Stimulated activated naive CD8-positive, alpha-beta T cell treated with anti-CD3 and anti-CD28 coated beads, Interleukin-15, Interleukin-2, amounts not matched to agents 100 ng/mL and 50 ng/mL, for 24 hours (primary cell): Measurements from ENCODE around the gene NDUFB10.

Experiments
- H3K27ac Mint-ChIP-seq: one replicate; pipeline ENCODE4 v1.8.0; 2021; ENCODE audit warnings: mild to moderate bottlenecking, mixed read lengths
- H3K27me3 Mint-ChIP-seq: one replicate; pipeline ENCODE4 v1.8.0; 2021; ENCODE audit warnings: mixed read lengths
- H3K36me3 Mint-ChIP-seq: one replicate; pipeline ENCODE4 v1.8.0; 2021; ENCODE audit warnings: low read depth, mixed read lengths
- H3K4me1 Mint-ChIP-seq: one replicate; pipeline ENCODE4 v1.8.0; 2021; ENCODE audit warnings: low read depth, mixed read lengths
- H3K4me3 Mint-ChIP-seq: one replicate; pipeline ENCODE4 v1.8.0; 2021; ENCODE audit warnings: mild to moderate bottlenecking, mixed read lengths
- H3K9me3 Mint-ChIP-seq: one replicate; pipeline ENCODE4 v1.8.0; 2021; ENCODE audit warnings: mixed read lengths

NDUFB10 gene

GRCh38 chr16:2003231-2003826, 44.0 kb downstream of the NDUFB10 start:
- H3K27ac Mint-ChIP-seq = no peak overlapping the region
- H3K27me3 Mint-ChIP-seq = no peaks in the 10 kb centered on the region
- peaks cover 23% of the 10 kb centered on the region for H3K36me3 Mint-ChIP-seq
- H3K4me3 Mint-ChIP-seq = no peak overlapping the region
- H3K9me3 Mint-ChIP-seq = no peaks in the 10 kb centered on the region
- peaks cover 34% of the 10 kb centered on the region for H3K4me1 Mint-ChIP-seq

DNA sequence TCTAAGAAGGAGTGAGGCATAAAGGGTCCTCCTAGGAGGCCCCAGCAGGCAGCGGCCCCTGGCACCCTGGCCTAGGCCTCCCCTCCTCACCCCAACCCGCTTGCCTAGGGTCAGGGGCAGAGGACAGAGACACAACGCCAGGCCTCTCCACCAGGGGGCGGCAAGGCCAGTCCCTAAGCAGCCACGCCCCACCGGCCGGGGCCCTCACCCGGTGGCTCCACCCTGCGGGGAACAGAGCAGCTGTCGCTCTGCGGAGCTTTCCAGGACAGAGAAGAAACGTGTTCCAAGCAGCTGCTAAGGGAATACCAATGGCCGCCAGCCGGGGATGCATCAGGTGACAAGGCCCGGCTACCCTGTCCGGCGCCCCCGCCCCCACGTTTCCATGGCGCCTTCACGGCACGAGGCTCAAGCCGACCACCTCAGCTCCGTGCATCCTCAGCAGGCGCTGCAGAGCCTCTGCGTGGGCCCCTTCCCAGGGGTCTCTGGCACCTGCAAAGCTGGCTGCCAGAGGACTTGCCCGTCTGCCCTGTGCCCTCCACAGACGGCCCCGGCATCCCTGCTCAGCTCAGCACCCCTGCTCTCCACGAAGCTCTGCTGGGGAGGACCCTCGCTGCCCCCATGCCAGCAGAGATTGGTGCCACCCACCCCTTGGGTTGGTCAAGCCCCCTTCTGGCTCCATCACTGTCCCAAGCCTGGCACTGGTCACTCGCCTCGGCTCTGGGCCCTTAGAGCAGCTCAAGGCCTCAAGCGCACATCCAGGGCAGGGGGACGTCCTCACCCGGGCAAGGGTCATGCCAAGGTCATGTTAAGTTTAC, 44.7 kb downstream of the NDUFB10 start:
- Mint-ChIP-seq H3K9me3 (no peaks in the 10 kb centered on the region), H3K27me3 (no peaks in the 10 kb centered on the region), H3K4me3 (no peak overlapping the region), H3K36me3 (peaks cover 28% of the 10 kb centered on the region), H3K27ac (no peak overlapping the region), H3K4me1 (peaks cover 40% of the 10 kb centered on the region)

DNA sequence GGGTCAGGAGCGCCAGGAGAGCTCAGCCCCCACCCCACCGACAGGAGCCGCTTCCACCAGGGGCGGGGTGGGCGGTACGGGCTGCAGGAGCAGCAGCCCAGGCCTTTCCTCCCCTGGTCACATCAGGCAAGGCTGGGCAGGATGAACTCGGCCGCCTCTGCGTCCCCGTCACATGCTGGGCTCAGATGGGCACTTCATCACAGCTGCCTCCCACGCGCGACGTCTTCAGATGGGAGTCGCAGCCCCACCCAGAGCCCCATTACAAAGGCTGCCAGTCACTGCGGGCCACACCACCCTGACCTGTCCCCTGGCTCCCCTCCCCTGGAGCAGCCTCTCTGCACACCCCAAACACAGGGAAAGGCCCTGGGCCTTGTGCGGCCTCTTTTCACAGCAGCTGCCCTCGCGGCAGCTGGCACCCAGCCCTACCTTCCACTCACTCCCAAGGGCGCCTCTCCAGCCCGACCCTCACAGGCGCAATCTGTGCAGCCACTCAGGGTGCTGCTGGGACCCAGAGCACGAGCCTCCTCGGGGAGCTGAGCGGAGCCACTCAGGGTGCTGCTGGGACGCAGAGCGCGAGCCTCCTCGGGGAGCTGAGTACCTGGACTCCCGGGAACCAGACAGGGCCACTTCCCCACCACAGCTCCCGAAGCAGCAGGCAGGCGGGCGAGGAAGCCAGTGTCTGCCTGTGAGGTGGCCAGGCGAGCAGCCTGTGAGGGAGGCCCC, 45.6 kb downstream of the NDUFB10 start:
- Mint-ChIP-seq H3K9me3 (no peaks in the 10 kb centered on the region), H3K4me1 (peaks cover 40% of the 10 kb centered on the region), H3K36me3 (peaks cover 28% of the 10 kb centered on the region), H3K27ac (no peak overlapping the region), H3K4me3 (no peak overlapping the region), H3K27me3 (no peaks in the 10 kb centered on the region)

DNA sequence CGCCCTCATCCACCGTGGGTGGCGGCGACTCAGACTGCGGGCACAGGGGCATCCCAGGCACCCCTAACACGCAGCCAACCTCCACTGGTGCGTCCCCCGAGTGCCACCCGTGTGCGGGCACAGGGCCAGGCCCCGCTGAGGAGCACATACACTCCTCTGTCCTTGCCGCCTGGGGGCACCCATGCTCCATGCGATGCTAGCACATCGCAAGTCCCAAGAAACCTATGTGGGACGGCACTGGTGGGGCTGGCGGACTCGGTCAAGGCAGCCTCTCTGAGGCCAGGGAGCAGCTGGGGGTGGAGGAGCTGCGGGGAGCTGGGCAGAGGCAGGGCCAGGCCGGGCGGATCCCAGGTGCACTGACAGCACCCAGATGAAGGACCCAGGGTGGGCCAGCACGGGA, 46.3 kb downstream of the NDUFB10 start:
- Mint-ChIP-seq H3K27me3 (no peaks in the 10 kb centered on the region), H3K9me3 (no peaks in the 10 kb centered on the region), H3K27ac (no peak overlapping the region), H3K4me1 (peaks cover 45% of the 10 kb centered on the region), H3K36me3 (peaks cover 28% of the 10 kb centered on the region), H3K4me3 (peak overlapping the region; percentile 54)

GRCh38 chr16:2006317-2006716, 47.0 kb downstream of the NDUFB10 start:
- Mint-ChIP-seq H3K36me3 (peaks cover 24% of the 10 kb centered on the region), H3K4me1 (peaks cover 46% of the 10 kb centered on the region), H3K9me3 (no peaks in the 10 kb centered on the region), H3K27me3 (no peaks in the 10 kb centered on the region), H3K4me3 (peak overlapping the region; percentile 54), H3K27ac (peak overlapping the region; percentile 61)

GRCh38 chr16:2007081-2007836, 47.9 kb downstream of the NDUFB10 start:
- H3K4me3 Mint-ChIP-seq = peak overlapping the region; percentile 98
- peaks cover 46% of the 10 kb centered on the region for H3K4me1 Mint-ChIP-seq
- H3K36me3 Mint-ChIP-seq = peaks cover 22% of the 10 kb centered on the region
- H3K9me3 Mint-ChIP-seq = no peaks in the 10 kb centered on the region
- no peaks in the 10 kb centered on the region for H3K27me3 Mint-ChIP-seq
- H3K27ac Mint-ChIP-seq = peak overlapping the region; percentile 96

- H3K27ac Mint-ChIP-seq = peak overlapping the region; percentile 96
- H3K36me3 Mint-ChIP-seq = peaks cover 19% of the 10 kb centered on the region
- H3K4me3 Mint-ChIP-seq = peak overlapping the region; percentile 98
- H3K27me3 Mint-ChIP-seq = no peaks in the 10 kb centered on the region
- no peaks in the 10 kb centered on the region for H3K9me3 Mint-ChIP-seq
- peaks cover 46% of the 10 kb centered on the region for H3K4me1 Mint-ChIP-seq
These were observed 48.7 kb downstream of the NDUFB10 start for GRCh38 chr16:2008009-2008526.

DNA sequence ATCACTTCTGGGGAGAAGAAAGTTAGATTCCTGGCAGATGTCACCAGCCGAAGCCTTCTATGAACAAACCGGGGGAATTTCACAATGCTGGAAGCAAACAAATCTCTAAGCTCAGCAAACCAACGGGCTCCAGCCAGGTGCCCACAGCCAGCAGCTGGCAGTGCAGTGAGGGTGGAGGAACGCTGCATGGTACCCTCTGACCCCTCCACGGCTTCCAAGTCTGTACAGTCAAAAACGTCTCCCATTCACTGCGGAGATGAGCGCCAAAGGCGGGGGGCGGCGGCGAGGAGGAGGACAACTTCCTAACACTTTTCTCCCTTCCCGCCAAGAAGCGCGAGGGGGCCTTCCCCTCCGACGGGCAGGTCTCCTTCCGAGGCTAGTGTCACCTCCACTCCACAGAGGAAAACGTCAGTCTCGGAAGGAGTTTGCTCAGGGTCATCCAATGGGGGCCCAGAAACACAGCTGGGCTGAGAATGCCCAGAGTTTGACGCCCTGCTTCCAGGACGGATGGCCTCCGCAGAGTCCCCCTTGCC, 49.4 kb downstream of the NDUFB10 start:
- Mint-ChIP-seq H3K27me3 (no peaks in the 10 kb centered on the region), H3K27ac (peak overlapping the region; percentile 96), H3K36me3 (peaks cover 19% of the 10 kb centered on the region), H3K4me1 (peaks cover 46% of the 10 kb centered on the region), H3K9me3 (no peaks in the 10 kb centered on the region), H3K4me3 (peak overlapping the region; percentile 98)

GRCh38 chr16:2009164-2009711, 49.9 kb downstream of the NDUFB10 start:
- H3K27ac Mint-ChIP-seq = peak overlapping the region; percentile 96
- peak overlapping the region; percentile 98 for H3K4me3 Mint-ChIP-seq
- no peaks in the 10 kb centered on the region for H3K27me3 Mint-ChIP-seq
- no peaks in the 10 kb centered on the region for H3K9me3 Mint-ChIP-seq
- peaks cover 46% of the 10 kb centered on the region for H3K4me1 Mint-ChIP-seq
- H3K36me3 Mint-ChIP-seq = peaks cover 19% of the 10 kb centered on the region

GRCh38 chr16:2009791-2010510, 50.6 kb downstream of the NDUFB10 start, which contains the start of gene ZNF598:
TSS of gene ZNF598 (minus strand) at chr16:2009821.
- Mint-ChIP-seq H3K36me3 (peaks cover 19% of the 10 kb centered on the region), H3K9me3 (no peaks in the 10 kb centered on the region), H3K4me3 (peak within 1 kb of the TSS; percentile 98), H3K4me1 (peaks cover 43% of the 10 kb centered on the region), H3K27me3 (no peaks in the 10 kb centered on the region), H3K27ac (peak within 1 kb of the TSS; percentile 97)
